Activated CD8-positive, alpha-beta memory T cell treated with anti-CD3 and anti-CD28 coated beads for 1 hour (primary cell): ENCODE measurements around the gene MIER3.

Source experiments
- DNase-seq, 2 donors: peaks; one replicate each; pipeline ENCODE4 v3.0.0-alpha.2; 2020; ENCODE audit warnings: low read depth in 1 of 2; ENCODE audit errors: extremely low read depth in 1 of 2

Gene MIER3

GRCh38 chr5:56962286-56962685 lies 10.4 kb upstream of the MIER3 start:
- DNase-seq: no peak

- no peak for DNase-seq
Measured at GRCh38 chr5:56961746-56962145, 9.8 kb upstream of the MIER3 start.

- no peak for DNase-seq
Measured at GRCh38 chr5:56959326-56959725, 7.4 kb upstream of the MIER3 start.

- DNase-seq: no peak
Measured at GRCh38 chr5:56958595-56958994, 6.7 kb upstream of the MIER3 start.

GRCh38 chr5:56954262-56954661 lies 2.3 kb upstream of the MIER3 start:
- no peak for DNase-seq

GRCh38 chr5:56951126-56951945 lies 587 bp downstream of the MIER3 start:
- DNase-seq: peak in 1 of 2 donors; percentile 1

- peak; percentile 16 to 27 for DNase-seq
Measured at GRCh38 chr5:56950626-56951125, 1.2 kb downstream of the MIER3 start.

GRCh38 chr5:56947052-56947451 lies 4.9 kb downstream of the MIER3 start:
- DNase-seq: no peak

GRCh38 chr5:56941981-56942380 lies 9.9 kb downstream of the MIER3 start:
- DNase-seq: no peak

GRCh38 chr5:56938858-56939257 lies 13.1 kb downstream of the MIER3 start:
- no peak for DNase-seq

- DNase-seq: no peak
Measured at GRCh38 chr5:56934325-56934724, 17.6 kb downstream of the MIER3 start.

- DNase-seq: no peak
Measured at GRCh38 chr5:56922922-56923321, 29.0 kb downstream of the MIER3 start.

GRCh38 chr5:56919942-56920662 lies 31.8 kb downstream of the MIER3 start:
- no peak for DNase-seq

GRCh38 chr5:56918054-56918453 lies 33.9 kb downstream of the MIER3 start:
- DNase-seq: no peak

- DNase-seq: no peak
Measured at GRCh38 chr5:56917534-56917933, 34.4 kb downstream of the MIER3 start.

GRCh38 chr5:56914678-56915077 lies 37.2 kb downstream of the MIER3 start:
- no peak for DNase-seq

- DNase-seq: no peak
Measured at GRCh38 chr5:56913766-56914165, 38.2 kb downstream of the MIER3 start.

- peak in 1 of 2 donors; percentile 3 for DNase-seq
Measured at GRCh38 chr5:56910210-56910965, 41.5 kb downstream of the MIER3 start.

- peak; percentile 73 to 80 for DNase-seq
Measured at GRCh38 chr5:56909294-56910209, 42.4 kb downstream of the MIER3 start, which contains the start of gene SETD9. SETD9 (plus strand) TSS chr5:56909596; CDS start chr5:56909646, 50 bp downstream.

- DNase-seq: peak in 1 of 2 donors; percentile 11
Measured at GRCh38 chr5:56908942-56909293, 43.0 kb downstream of the MIER3 start.
